Spleen (tissue), 7 donors: ENCODE data around the gene TRIO.

Source experiments
- CTCF ChIP-seq, 11 experiments: fragments of 200-600 bp in 7 of 11; fragments of 450-650 bp in 4 of 11; sonication (generic) in 4 of 11; IDR thresholded peaks in 8 of 11; conservative IDR thresholded peaks in 3 of 11; 1 replicate in 7 of 11; 2 replicates in 4 of 11; pipeline versions ENCODE4 v1.4.0 to v1.8.0; 2016 to 2021; ENCODE audit warnings: antibody characterized with exemption in 11 of 11, inconsistent platforms in 4 of 11, mild to moderate bottlenecking in 1 of 11
- POLR2A ChIP-seq, 3 donors: fragments of 450-650 bp; IDR thresholded peaks; one replicate each; pipeline ENCODE4 v1.5.1; 2017; ENCODE audit warnings: antibody characterized with exemption in 3 of 3, mild to moderate bottlenecking in 1 of 3
- donor health status: DM: no; HTN: no; CAD: no; lungs with moderate emphysema.
- donor health status: DM: no; HTN: no; CAD: no.
- donor health status: DM: no; HTN: no; CAD: no.

- no peak for TF ChIP-seq CTCF (IDR thresholded peaks at IDR 0.05 in 8 of 11, conservative IDR thresholded peaks at IDR 0.05 in 3 of 11)
- TF ChIP-seq POLR2A (IDR thresholded peaks at IDR 0.05), result no peak
These were observed 180.3 kb downstream of the TRIO start for GRCh38 chr5:14323466-14323865.
